Kidney tubule cell (primary cell): ENCODE measurements around the gene GDPD4.
A peak's percentile ranks its signal among the peaks of the same experiment; 100 is the strongest.

Source experiments
- DNase-seq: peaks from one replicate; pipeline ENCODE4 v3.0.0-alpha.2; 2018; ENCODE audit warnings: low spot score

The GDPD4 gene

GRCh38 chr11:77244277-77245027, 57.0 kb downstream of the GDPD4 start:
- DNase-seq = peak; percentile 65

- no peak for DNase-seq
These were observed 64.6 kb downstream of the GDPD4 start for GRCh38 chr11:77236901-77237300.

GRCh38 chr11:77233011-77233410, 68.5 kb downstream of the GDPD4 start:
- DNase-seq = no peak

GRCh38 chr11:77232242-77232641, 69.2 kb downstream of the GDPD4 start:
- DNase-seq = no peak

- DNase-seq = no peak
These were observed 69.7 kb downstream of the GDPD4 start for GRCh38 chr11:77231800-77232199.

GRCh38 chr11:77230878-77231605, 70.4 kb downstream of the GDPD4 start:
- no peak for DNase-seq

- DNase-seq = no peak
These were observed 77.7 kb downstream of the GDPD4 start for GRCh38 chr11:77223797-77224196.

GRCh38 chr11:77217156-77217555, 84.3 kb downstream of the GDPD4 start:
- peak; percentile 6 for DNase-seq

- no peak for DNase-seq
These were observed 86.4 kb downstream of the GDPD4 start for GRCh38 chr11:77215106-77215505.

GRCh38 chr11:77214557-77214956, 86.9 kb downstream of the GDPD4 start:
- no peak for DNase-seq

- no peak for DNase-seq
These were observed 87.7 kb downstream of the GDPD4 start for GRCh38 chr11:77213589-77214428.

GRCh38 chr11:77213029-77213579, 88.4 kb downstream of the GDPD4 start:
- no peak for DNase-seq

GRCh38 chr11:77212314-77213007, 89.0 kb downstream of the GDPD4 start:
- DNase-seq = no peak

GRCh38 chr11:77211594-77212251, 89.8 kb downstream of the GDPD4 start:
- DNase-seq = no peak

- no peak for DNase-seq
These were observed 90.4 kb downstream of the GDPD4 start for GRCh38 chr11:77211040-77211451.

- no peak for DNase-seq
These were observed 91.8 kb downstream of the GDPD4 start for GRCh38 chr11:77209663-77210062.

GRCh38 chr11:77208535-77208934, 93.0 kb downstream of the GDPD4 start:
- DNase-seq = no peak

GRCh38 chr11:77207618-77208313, 93.7 kb downstream of the GDPD4 start:
- no peak for DNase-seq

GRCh38 chr11:77207019-77207485, 94.4 kb downstream of the GDPD4 start:
- no peak for DNase-seq

- DNase-seq = no peak
These were observed 95.0 kb downstream of the GDPD4 start for GRCh38 chr11:77206264-77207018.
